Stomach (tissue), 4 donors: ENCODE results near the gene OR13J1.

Source experiments
- CTCF ChIP-seq, 7 experiments: fragments of 450-650 bp in 4 of 7; fragments of 200-600 bp in 3 of 7; sonication (generic) in 3 of 7; IDR thresholded peaks; one replicate each; pipeline ENCODE4 v1.5.1; 2016 to 2019; ENCODE audit warnings: antibody characterized with exemption in 7 of 7, control low read depth in 2 of 7, mild to moderate bottlenecking in 1 of 7
- EP300 ChIP-seq: sonication (generic); formaldehyde crosslinking; IDR thresholded peaks from one replicate; pipeline ENCODE4 v1.6.1; 2017; ENCODE audit warnings: antibody characterized with exemption
- POLR2A ChIP-seq, 4 donors: fragments of 450-650 bp; IDR thresholded peaks; one replicate each; pipeline ENCODE4 v1.6.1; 2016; ENCODE audit warnings: antibody characterized with exemption in 4 of 4, control low read depth in 2 of 4, mild to moderate bottlenecking in 1 of 4, moderate library complexity in 1 of 4
- POLR2AphosphoS5 ChIP-seq, 3 donors: sonication (generic); formaldehyde crosslinking; IDR thresholded peaks; one replicate each; pipeline ENCODE4 v1.6.1; 2016; ENCODE audit warnings: antibody characterized with exemption in 3 of 3

- TF ChIP-seq CTCF (IDR thresholded peaks at IDR 0.05) (no peak), POLR2A (IDR thresholded peaks at IDR 0.05) (no peak), POLR2AphosphoS5 (IDR thresholded peaks at IDR 0.05) (no peak), EP300 (no peak)
Measured at GRCh38 chr9:35869621-35870216, 482 bp downstream of the OR13J1 start.
